Naive thymus-derived CD4-positive, alpha-beta T cell (primary cell): ENCODE data around the gene SRSF3. TPM values are rescaled to one million over a fixed set of nuclear protein-coding genes. Genes with fewer than 3 reads are reported as not detected.

Experiments
- ATAC-seq: fragments of 150-1000 bp; cut with Tn5 transposase; 2 replicates; pipeline ENCODE4 v1.10.0; 2021; ENCODE audit warnings: mild to moderate bottlenecking, moderate library complexity
- CTCF ChIA-PET: fragments of 350-600 bp; sonication (Branson Sonifier 250); formaldehyde crosslinking; loops from one replicate; lab custom pipeline; 2021; ENCODE audit warnings: antibody characterized with exemption; lab: Charles Lee
- POLR2A ChIA-PET: fragments of 350-600 bp; sonication (Branson Sonifier 250); formaldehyde crosslinking; loops from one replicate; lab custom pipeline; 2021; ENCODE audit warnings: antibody characterized with exemption, inconsistent platforms; lab: Charles Lee
- DNase-seq, 9 donors: peaks; one replicate each; pipeline versions ENCODE4 v3.0.0 to v3.0.0-alpha.2; 2020 to 2022; ENCODE audit warnings: mixed read lengths in 1 of 9
- H3K27ac ChIP-seq: one replicate; pipeline ENCODE4 v1.7.0; 2013; ENCODE audit warnings: mild to moderate bottlenecking, low read depth, low read length, moderate library complexity
- H3K27me3 ChIP-seq, 2 donors: one replicate each; pipeline ENCODE4 v1.7.0; 2013; ENCODE audit warnings: low read length in 2 of 2, mild to moderate bottlenecking in 2 of 2, moderate library complexity in 2 of 2; ENCODE audit not compliant: control insufficient read depth in 2 of 2, insufficient read depth in 2 of 2
- H3K36me3 ChIP-seq, 3 experiments: 1 replicate in 2 of 3; 2 replicates in 1 of 3; pipeline ENCODE4 v1.7.0; 2013; ENCODE audit warnings: low read length in 3 of 3, mild to moderate bottlenecking in 3 of 3, moderate library complexity in 1 of 3; ENCODE audit not compliant: insufficient read depth in 3 of 3, control insufficient read depth in 2 of 3
- H3K4me1 ChIP-seq, 2 donors: one replicate each; pipeline ENCODE4 v1.7.0; 2013; ENCODE audit warnings: low read length in 2 of 2, mild to moderate bottlenecking in 2 of 2, moderate library complexity in 1 of 2; ENCODE audit not compliant: control insufficient read depth in 2 of 2, insufficient read depth in 2 of 2
- H3K4me3 ChIP-seq: 2 replicates; pipeline ENCODE4 v1.7.0; 2013; ENCODE audit warnings: mild to moderate bottlenecking, low read length
- H3K9me3 ChIP-seq, 3 experiments: 1 replicate in 2 of 3; 2 replicates in 1 of 3; pipeline ENCODE4 v1.7.0; 2013; ENCODE audit warnings: low read length in 3 of 3; ENCODE audit not compliant: control insufficient read depth in 2 of 3
- H3K27ac Mint-ChIP-seq, 9 donors: one replicate each; pipeline ENCODE4 v1.8.0; 2020 to 2022; ENCODE audit warnings: mixed read lengths in 9 of 9, mild to moderate bottlenecking in 8 of 9, moderate library complexity in 5 of 9, inconsistent platforms in 2 of 9
- H3K27me3 Mint-ChIP-seq, 5 donors: one replicate each; pipeline ENCODE4 v1.8.0; 2021 to 2022; ENCODE audit warnings: mixed read lengths in 5 of 5, mild to moderate bottlenecking in 1 of 5
- H3K36me3 Mint-ChIP-seq, 5 donors: one replicate each; pipeline ENCODE4 v1.8.0; 2020 to 2022; ENCODE audit warnings: mixed read lengths in 5 of 5, mild to moderate bottlenecking in 3 of 5, inconsistent platforms in 1 of 5
- H3K4me1 Mint-ChIP-seq, 7 donors: one replicate each; pipeline ENCODE4 v1.8.0; 2020 to 2022; ENCODE audit warnings: mixed read lengths in 7 of 7, mild to moderate bottlenecking in 3 of 7, inconsistent platforms in 1 of 7
- H3K4me3 Mint-ChIP-seq, 10 donors: one replicate each; pipeline ENCODE4 v1.8.0; 2020 to 2022; ENCODE audit warnings: mild to moderate bottlenecking in 10 of 10, mixed read lengths in 10 of 10, moderate library complexity in 6 of 10, inconsistent platforms in 2 of 10
- H3K9me3 Mint-ChIP-seq, 11 donors: one replicate each; pipeline ENCODE4 v1.8.0; 2020 to 2022; ENCODE audit warnings: mixed read lengths in 11 of 11, mild to moderate bottlenecking in 4 of 11, inconsistent platforms in 1 of 11, moderate library complexity in 1 of 11
- intact Hi-C, 2 donors: fragments of 100-400 bp; cut with micrococcal nuclease; formaldehyde crosslinking; loops; one replicate each; pipeline ENCODE4 v1.15.1; 2023
- polyA plus RNA-seq, 2 donors: library from polyadenylated mRNA; unstranded; fragments of 300-500 nt; fragmentation: Illumina TruSeq; gene quantifications; one replicate each; pipeline ENCODE4 v1.2.3, GENCODE V29; 2021
- total RNA-seq, 6 experiments: library from RNA in 5 of 6; stranded (reverse) in 5 of 6; gene quantifications; 1 replicate in 5 of 6; 2 replicates in 1 of 6; pipeline ENCODE4 v1.2.3 and lab custom pipeline; 2021 to 2026

The SRSF3 gene
- total and polyA plus RNA-seq, 7 experiments from 2014 or later: 317 to 510 (median 403) TPM

DNA sequence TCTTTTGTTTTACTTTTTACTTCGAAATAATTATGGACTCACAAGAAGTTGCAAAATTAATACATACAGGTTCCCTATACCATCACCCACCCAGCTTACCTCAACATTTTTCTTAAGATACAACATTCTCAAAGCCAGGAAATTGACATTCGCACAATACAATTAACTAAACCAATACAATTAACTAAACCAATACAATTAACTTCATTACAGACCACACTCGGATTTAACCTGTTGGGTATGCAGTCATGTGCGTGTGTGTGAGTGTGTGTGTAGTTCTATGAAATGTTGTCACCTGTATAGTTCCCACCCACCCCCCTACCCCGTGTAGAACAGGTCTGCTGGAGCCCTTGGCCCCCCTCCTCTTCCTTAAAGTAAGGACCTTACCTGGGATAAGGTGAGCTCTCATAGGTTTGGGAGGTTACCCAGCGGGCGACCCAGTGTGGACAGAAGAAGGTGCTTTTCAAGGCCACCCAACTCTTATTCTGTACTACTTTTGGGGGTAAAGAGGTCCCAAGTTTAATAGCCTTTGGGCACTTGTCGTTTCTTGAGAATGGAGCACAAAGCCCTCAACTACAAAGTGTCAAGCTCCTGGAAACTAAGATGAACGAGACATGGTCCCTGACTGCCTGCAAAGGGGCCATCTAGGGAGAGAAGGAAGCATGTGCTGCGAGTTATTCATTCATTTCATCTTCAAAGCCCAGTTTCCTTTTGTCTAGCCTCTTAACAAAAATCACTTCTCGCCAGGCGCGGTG lies 46.3 kb upstream of the SRSF3 start:
- Mint-ChIP-seq H3K4me1 (peaks cover 15 to 53% (median 41%) of the 10 kb centered on the region in 7 donors), H3K36me3 (peaks cover 4 to 20% (median 12%) of the 10 kb centered on the region in 5 donors), H3K27me3 (peaks cover 0 to 2% (median 0%) of the 10 kb centered on the region in 5 donors), H3K9me3 (peaks cover 0 to 5% (median 0%) of the 10 kb centered on the region in 11 donors), H3K27ac (peak overlapping the region; percentile 89 to 99 (median 98)), H3K4me3 (peak overlapping the region; percentile 96 to 99 (median 98))
- no peaks in the 10 kb centered on the region for H3K27me3 ChIP-seq
- peak overlapping the region; percentile 95 for H3K27ac ChIP-seq
- POLR2A ChIA-PET: interaction anchor here (0.5 to 2.2 kb wide), 15 partner anchors 8 to 1488 kb away, joined by 3 to 20 read pairs (median 3); partner anchors contain the start of gene SRSF3
- peaks cover 0 to 8% (median 0%) of the 10 kb centered on the region in 3 experiments for H3K36me3 ChIP-seq
- peak in 6 of 9 donors; percentile 26 to 36 (median 31) for DNase-seq
- peaks cover 23 to 31% of the 10 kb centered on the region in 2 donors for H3K4me1 ChIP-seq
- intact Hi-C loops: loop anchor here (1.0 to 5.0 kb wide), 12 partner anchors 13 to 134 kb away; partner anchors contain the start of genes SRSF3 (in 2 of the 2), CDKN1A (in 1 of the 2), KCTD20 (in 1 of the 2) and PXT1 (in 1 of the 2)
- no peaks in the 10 kb centered on the region for H3K9me3 ChIP-seq
- CTCF ChIA-PET: interaction anchor here (0.7 to 1.0 kb wide), 2 partner anchors 32 to 65 kb away, joined by 4 to 7 read pairs; no protein-coding TSS in a partner anchor
- H3K4me3 ChIP-seq: peak overlapping the region; percentile 98
- no peak for ATAC-seq

DNA sequence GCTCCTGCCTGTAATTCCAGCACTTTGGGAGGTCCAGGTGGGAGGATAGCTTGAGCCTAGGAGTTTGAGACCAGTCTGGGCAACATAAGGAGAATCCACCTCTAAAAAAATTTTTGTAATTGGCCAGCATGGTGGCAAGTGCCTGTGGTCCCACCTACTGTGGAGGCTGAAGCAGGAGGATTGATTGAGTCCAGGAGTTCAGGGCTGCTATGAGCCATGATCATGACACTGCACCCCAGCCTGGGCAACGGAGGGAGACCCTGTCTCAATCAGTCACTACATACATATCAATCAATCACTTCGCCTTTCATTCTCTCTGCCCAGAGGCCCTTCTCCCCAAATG lies 45.8 kb upstream of the SRSF3 start:
- Histone ChIP-seq H3K9me3 (no peaks in the 10 kb centered on the region), H3K27ac (peak overlapping the region; percentile 95), H3K4me3 (peak overlapping the region; percentile 98), H3K27me3 (no peaks in the 10 kb centered on the region), H3K36me3 (peaks cover 0 to 8% (median 0%) of the 10 kb centered on the region in 3 experiments), H3K4me1 (peaks cover 18 to 26% of the 10 kb centered on the region in 2 donors)
- Mint-ChIP-seq H3K4me3 (peak overlapping the region in 9 of 10 donors; percentile 55 to 99 (median 98)), H3K4me1 (peaks cover 12 to 49% (median 37%) of the 10 kb centered on the region in 7 donors), H3K27ac (peak overlapping the region; percentile 89 to 99 (median 98)), H3K27me3 (peaks cover 0 to 6% (median 0%) of the 10 kb centered on the region in 5 donors), H3K9me3 (peaks cover 0 to 5% (median 0%) of the 10 kb centered on the region in 11 donors), H3K36me3 (peaks cover 4 to 20% (median 10%) of the 10 kb centered on the region in 5 donors)
- no peak for DNase-seq
- no peak for ATAC-seq
- CTCF ChIA-PET: interaction anchor here (0.6 to 1.0 kb wide), 3 partner anchors 30 to 469 kb away, joined by 3 to 4 read pairs (median 4); no protein-coding TSS in a partner anchor
- intact Hi-C loops: loop anchor here in 1 of 2 donors (5.0 kb wide), 1 partner anchor 134 kb away; no protein-coding TSS in a partner anchor
- POLR2A ChIA-PET: interaction anchor here (0.7 to 2.2 kb wide), 10 partner anchors 9 to 105 kb away, joined by 3 to 20 read pairs (median 3); partner anchors contain the start of gene SRSF3

DNA sequence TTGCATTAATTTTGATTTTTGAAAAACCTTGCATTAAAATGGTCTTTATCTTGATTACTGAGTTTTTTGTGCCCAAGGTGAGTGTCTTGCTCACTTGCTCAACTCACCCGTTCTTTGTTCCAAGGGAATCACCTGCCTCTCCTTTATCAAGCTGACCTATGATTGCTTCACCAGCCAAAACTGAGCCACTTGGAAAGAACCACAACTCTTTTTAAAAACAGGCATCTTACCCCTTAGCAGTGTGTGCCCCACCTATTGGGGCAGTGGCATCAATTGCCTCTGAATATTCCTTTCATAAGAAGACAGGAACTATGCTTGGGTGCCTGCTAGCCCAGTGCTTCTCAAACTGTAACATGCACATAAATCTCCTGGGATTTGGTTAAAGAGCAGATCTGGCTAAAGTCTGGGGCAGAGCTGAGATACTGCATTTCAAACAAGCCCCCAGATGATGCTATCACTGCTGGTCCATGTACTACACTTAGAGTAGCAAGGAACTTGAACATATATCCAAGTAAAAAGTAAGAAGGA lies 43.6 kb upstream of the SRSF3 start:
- H3K4me3 Mint-ChIP-seq: no peak overlapping the region
- peak overlapping the region in 3 of 9 donors; percentile 22 to 57 (median 38) for H3K27ac Mint-ChIP-seq
- POLR2A ChIA-PET: interaction anchor here (0.6 to 1.5 kb wide), 4 partner anchors 9 to 59 kb away, joined by 3 to 4 read pairs (median 3); no protein-coding TSS in a partner anchor
- Histone ChIP-seq H3K27me3 (no peaks in the 10 kb centered on the region), H3K27ac (no peak overlapping the region), H3K9me3 (no peaks in the 10 kb centered on the region), H3K36me3 (peaks cover 0 to 8% (median 0%) of the 10 kb centered on the region in 3 experiments), H3K4me1 (peaks cover 11 to 13% of the 10 kb centered on the region in 2 donors), H3K4me3 (no peak overlapping the region)
- peaks cover 0 to 5% (median 0%) of the 10 kb centered on the region in 11 donors for H3K9me3 Mint-ChIP-seq
- H3K4me1 Mint-ChIP-seq: peaks cover 5 to 35% (median 25%) of the 10 kb centered on the region in 7 donors
- peaks cover 0 to 6% (median 0%) of the 10 kb centered on the region in 5 donors for H3K27me3 Mint-ChIP-seq
- no peak for ATAC-seq
- H3K36me3 Mint-ChIP-seq: peaks cover 0 to 13% (median 4%) of the 10 kb centered on the region in 5 donors
- CTCF ChIA-PET: no interaction called here
- intact Hi-C loops: no loop called here
- no peak for DNase-seq

DNA sequence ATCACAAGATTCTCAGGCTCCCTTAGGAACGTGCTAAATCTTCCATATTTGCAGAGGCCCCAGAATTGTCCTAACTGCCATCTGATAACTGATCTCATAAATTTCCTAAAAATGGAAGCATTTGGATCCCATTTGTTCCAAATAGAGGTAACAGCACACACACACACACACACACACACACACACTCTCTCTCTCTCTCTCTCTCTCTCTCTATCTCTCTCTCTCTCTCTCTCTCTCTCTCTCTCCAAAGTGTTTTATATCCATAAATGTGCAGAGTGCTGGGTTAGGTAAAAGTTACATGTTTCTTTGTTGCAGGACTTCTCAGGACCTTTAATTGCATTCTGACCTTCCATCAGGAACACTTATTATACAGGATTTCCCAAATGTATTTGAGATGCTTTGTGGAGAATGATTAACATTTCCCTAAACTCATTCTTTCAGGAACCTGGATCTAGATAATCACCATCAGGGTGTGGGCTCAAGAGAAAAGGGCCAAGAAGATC lies 38.4 kb upstream of the SRSF3 start:
- H3K27me3 Mint-ChIP-seq: peaks cover 0 to 20% (median 0%) of the 10 kb centered on the region in 5 donors
- Histone ChIP-seq H3K36me3 (no peaks in the 10 kb centered on the region), H3K9me3 (no peaks in the 10 kb centered on the region), H3K27me3 (no peaks in the 10 kb centered on the region), H3K27ac (no peak overlapping the region), H3K4me1 (no peaks in the 10 kb centered on the region), H3K4me3 (no peak overlapping the region)
- no peak for ATAC-seq
- intact Hi-C loops: no loop called here
- H3K36me3 Mint-ChIP-seq: no peaks in the 10 kb centered on the region
- ChIA-PET CTCF (no interaction called here), POLR2A (no interaction called here)
- no peaks in the 10 kb centered on the region for H3K9me3 Mint-ChIP-seq
- DNase-seq: no peak
- no peak overlapping the region for H3K27ac Mint-ChIP-seq
- peaks cover 0 to 8% (median 1%) of the 10 kb centered on the region in 7 donors for H3K4me1 Mint-ChIP-seq
- no peak overlapping the region for H3K4me3 Mint-ChIP-seq

DNA sequence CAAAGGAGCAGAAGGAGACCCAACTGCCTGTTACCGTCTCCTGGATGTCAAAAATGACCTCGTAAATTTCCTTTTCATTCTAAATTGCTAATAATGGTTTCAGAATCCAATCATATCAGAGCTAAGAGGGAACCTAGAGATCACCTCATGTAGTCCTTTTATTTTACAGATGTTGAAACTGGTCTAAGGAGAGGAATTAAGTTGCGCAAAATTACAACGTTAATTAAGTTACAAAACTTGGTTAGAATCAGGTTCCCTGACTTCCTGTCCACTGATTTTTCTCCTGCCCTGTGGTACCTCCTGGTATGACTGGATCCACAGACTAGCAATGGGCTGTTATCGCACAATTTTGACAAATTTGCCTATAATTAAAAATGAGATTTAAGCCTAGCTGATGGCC lies 37.9 kb upstream of the SRSF3 start:
- DNase-seq (no peak), ATAC-seq (no peak)
- ChIA-PET POLR2A (interaction anchor here (0.6 to 1.1 kb wide), 2 partner anchors 14 to 138 kb away, joined by 3 to 4 read pairs; no protein-coding TSS in a partner anchor), CTCF (interaction anchor here (0.7 kb wide), 1 partner anchor 23 kb away, joined by 3 read pairs; no protein-coding TSS in a partner anchor)
- Histone ChIP-seq H3K9me3 (no peaks in the 10 kb centered on the region), H3K27ac (no peak overlapping the region), H3K27me3 (no peaks in the 10 kb centered on the region), H3K4me1 (no peaks in the 10 kb centered on the region), H3K36me3 (no peaks in the 10 kb centered on the region), H3K4me3 (no peak overlapping the region)
- Mint-ChIP-seq H3K4me3 (no peak overlapping the region), H3K36me3 (no peaks in the 10 kb centered on the region), H3K27ac (no peak overlapping the region), H3K4me1 (peaks cover 0 to 8% (median 0%) of the 10 kb centered on the region in 7 donors), H3K27me3 (peaks cover 0 to 24% (median 0%) of the 10 kb centered on the region in 5 donors), H3K9me3 (no peaks in the 10 kb centered on the region)
- intact Hi-C loops: no loop called here
